Astrocyte of the spinal cord (primary cell): Measurements from ENCODE around the gene SLC2A5.

ENCODE experiments used
- DNase-seq: peaks from one replicate; pipeline ENCODE4 v3.0.0; 2011; ENCODE audit warnings: low read depth, low spot score
- H3K4me3 ChIP-seq: 2 replicates; pipeline ENCODE4 v1.5.1; 2011; ENCODE audit warnings: low read depth, mild to moderate bottlenecking, low read length, moderate library complexity
- CTCF ChIP-seq: IDR thresholded peaks from 2 replicates; pipeline ENCODE4 v1.5.1; 2012; ENCODE audit warnings: low read depth, mild to moderate bottlenecking, low read length, inconsistent platforms
- in situ Hi-C: cut with HindIII; loops from 2 replicates; pipeline ENCODE4 v1.10.0; 2017; ENCODE audit warnings: low sequenced_read_pairs

The SLC2A5 gene

GRCh38 chr1:9062846-9063245, 6.6 kb downstream of the SLC2A5 start:
- in situ Hi-C loops = no loop called here
- DNase-seq = peak; percentile 29
- H3K4me3 ChIP-seq = no peak overlapping the region
- no peak for TF ChIP-seq CTCF

- in situ Hi-C loops = no loop called here
- DNase-seq = peak; percentile 68
- TF ChIP-seq CTCF = no peak
- no peak overlapping the region for H3K4me3 ChIP-seq
Measured at GRCh38 chr1:9062021-9062471, 7.4 kb downstream of the SLC2A5 start.

- no peak overlapping the region for H3K4me3 ChIP-seq
- no peak for TF ChIP-seq CTCF
- in situ Hi-C loops = no loop called here
- no peak for DNase-seq
Measured at GRCh38 chr1:9061252-9061960, 8.0 kb downstream of the SLC2A5 start.

- no peak for DNase-seq
- in situ Hi-C loops = no loop called here
- TF ChIP-seq CTCF = no peak
- H3K4me3 ChIP-seq = no peak overlapping the region
Measured at GRCh38 chr1:9059891-9060744, 9.3 kb downstream of the SLC2A5 start.

- in situ Hi-C loops = no loop called here
- DNase-seq = no peak
Measured at GRCh38 chr1:9058465-9058864, 11.0 kb downstream of the SLC2A5 start.

GRCh38 chr1:9057851-9058250, 11.6 kb downstream of the SLC2A5 start:
- DNase-seq = no peak
- no peak overlapping the region for H3K4me3 ChIP-seq
- no peak for TF ChIP-seq CTCF
- in situ Hi-C loops = no loop called here

More at GRCh38 chr1:9058465-9058864, 11.0 kb downstream of the SLC2A5 start:
- H3K4me3 ChIP-seq = no peak overlapping the region
- TF ChIP-seq CTCF = peak; percentile 24
